Choroid plexus epithelial cell (primary cell): ENCODE results near the gene NEK1.

ENCODE experiments used
- DNase-seq: peaks from one replicate; pipeline ENCODE4 v3.0.0-alpha.2; 2010; ENCODE audit warnings: low read depth
- H3K4me3 ChIP-seq: 2 replicates; pipeline ENCODE4 v1.5.1; 2011; ENCODE audit warnings: low read depth, mild to moderate bottlenecking, control low read depth, low read length, moderate library complexity
- CTCF ChIP-seq: conservative IDR thresholded peaks from 2 replicates; pipeline ENCODE4 v1.5.1; 2011; ENCODE audit warnings: low read depth, mild to moderate bottlenecking, control low read depth, inconsistent platforms, low read length, moderate library complexity

Gene NEK1

DNA sequence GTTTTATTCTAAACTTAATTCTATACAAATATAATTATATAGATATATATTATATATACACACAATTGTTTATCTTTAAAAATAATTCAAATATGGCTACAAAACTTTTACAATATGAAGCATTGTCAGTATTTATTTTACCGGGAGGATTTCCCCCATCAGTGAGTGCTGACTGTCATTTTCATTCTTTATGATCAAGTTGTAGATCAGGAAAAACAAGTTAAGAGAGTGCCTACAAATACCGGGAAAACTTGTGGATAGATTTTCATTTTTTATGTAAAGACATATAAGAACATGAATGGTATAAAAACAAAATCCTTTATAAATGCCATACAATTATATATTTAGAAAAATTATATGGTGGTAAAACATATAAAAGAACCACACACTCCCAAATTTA lies 45.8 kb upstream of the NEK1 start:
- no peak for TF ChIP-seq CTCF
- H3K4me3 ChIP-seq: no peak overlapping the region
- DNase-seq: no peak

GRCh38 chr4:169657470-169658107 lies 45.2 kb upstream of the NEK1 start:
- no peak for TF ChIP-seq CTCF
- H3K4me3 ChIP-seq: no peak overlapping the region
- no peak for DNase-seq

DNA sequence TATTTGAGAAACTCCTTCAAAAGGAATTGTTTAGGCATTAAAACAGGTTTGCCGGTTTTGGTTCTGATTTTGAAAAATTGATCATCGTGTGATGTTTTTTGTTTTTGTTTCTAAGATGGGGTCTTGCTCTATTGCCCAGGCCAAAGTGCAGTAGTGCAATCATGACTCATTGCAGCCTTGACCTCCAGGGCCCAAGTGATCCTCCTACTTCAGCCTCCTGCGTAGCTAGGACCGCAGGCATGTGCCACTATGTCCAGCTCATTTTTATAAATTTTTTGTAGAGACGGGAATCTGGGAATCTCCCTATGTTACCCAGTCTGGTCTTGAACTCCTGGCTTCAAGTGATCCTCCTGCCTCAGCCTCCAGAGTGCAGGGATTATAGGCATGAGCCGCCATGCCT lies 43.0 kb upstream of the NEK1 start:
- no peak for DNase-seq
- TF ChIP-seq CTCF: no peak
- H3K4me3 ChIP-seq: no peak overlapping the region

DNA sequence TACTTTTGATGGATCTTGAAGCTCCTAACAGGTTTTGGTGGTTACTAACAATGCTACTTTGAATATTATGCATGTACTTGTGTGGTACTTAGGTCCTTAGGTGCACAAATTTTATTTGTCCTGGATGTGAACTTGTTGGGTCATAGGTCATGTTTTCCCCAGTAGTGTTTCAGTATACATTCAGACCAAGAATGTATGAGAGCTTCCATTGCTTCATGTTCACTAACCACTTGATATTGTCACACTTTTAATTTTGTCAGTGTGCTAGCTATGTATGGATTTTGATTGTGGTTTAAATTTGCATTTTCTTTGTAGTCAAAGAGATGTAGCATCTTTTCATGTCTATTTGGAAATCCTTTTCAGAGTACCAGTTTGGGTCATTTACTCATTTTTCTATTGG lies 40.2 kb upstream of the NEK1 start:
- H3K4me3 ChIP-seq: no peak overlapping the region
- no peak for DNase-seq
- TF ChIP-seq CTCF: no peak

DNA sequence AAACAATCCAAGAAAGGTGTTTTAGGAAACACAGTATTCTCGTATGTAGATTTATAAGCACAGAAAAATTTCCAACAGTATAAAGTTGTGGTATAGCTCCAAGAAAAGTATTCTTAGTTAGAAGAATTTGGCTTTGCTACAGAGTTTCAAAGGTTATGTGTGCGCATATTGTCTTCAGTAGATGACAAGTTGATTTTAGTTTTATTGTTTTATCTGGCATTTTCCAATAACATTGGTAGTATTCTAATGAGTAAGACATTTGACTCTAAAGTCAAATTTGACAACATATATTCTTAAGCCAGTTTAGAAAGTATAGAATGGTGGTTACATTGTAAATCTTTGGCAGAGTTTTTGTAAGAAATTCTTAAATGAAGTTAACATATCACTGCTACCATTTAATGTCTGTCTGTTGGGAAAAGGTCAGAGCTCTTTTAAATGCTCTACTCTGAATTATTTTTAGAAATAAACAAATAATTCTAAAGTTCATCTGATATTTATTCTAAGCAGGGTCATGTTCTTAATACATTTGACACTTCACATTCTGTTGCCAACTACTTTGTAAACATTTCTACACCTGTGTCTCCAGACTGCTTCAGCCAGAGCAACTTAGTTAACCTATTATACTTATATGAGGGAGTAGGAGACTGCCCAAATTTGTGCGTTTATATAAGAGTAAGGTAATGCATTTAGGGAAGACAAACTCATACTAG lies 38.0 kb upstream of the NEK1 start:
- no peak for TF ChIP-seq CTCF
- DNase-seq: no peak

DNA sequence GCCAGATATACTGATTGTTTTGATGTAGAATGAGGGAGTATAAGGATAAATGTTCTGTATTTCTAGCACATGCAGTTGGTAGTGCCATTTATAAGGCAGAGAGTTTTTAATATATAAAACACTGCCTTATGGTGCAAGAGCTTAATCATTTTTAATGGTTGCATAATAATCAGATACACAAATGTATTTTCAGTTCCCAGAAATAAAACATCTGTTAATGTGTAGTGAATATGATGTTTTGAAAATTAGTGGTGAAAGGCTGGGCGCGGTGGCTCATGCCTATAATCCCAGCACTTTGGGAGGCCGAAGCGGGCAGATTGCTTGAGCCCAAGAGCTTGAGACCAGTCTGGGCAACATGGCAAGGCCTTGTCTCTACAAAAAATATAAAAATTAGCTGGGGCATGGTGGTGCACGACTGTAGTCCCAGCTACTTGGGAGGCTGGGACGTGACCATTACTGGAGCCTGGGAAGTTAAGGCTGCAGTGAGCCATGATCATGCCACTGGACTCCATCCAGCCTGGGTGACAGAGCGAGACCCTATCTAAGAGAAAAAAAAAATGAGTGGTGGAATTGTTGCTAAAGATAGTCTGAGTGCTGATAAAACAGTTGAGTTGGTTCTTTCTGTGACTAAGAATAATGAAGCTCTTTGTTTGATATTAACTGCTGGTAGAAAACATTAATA lies 37.3 kb upstream of the NEK1 start:
- no peak overlapping the region for H3K4me3 ChIP-seq
- no peak for TF ChIP-seq CTCF
- no peak for DNase-seq

More for the DNA sequence above, 38.0 kb upstream of the NEK1 start:
- no peak overlapping the region for H3K4me3 ChIP-seq
